ENCODE measurements around the gene HELB. TPM values are rescaled to one million over a fixed set of nuclear protein-coding genes. Genes with fewer than 3 reads are reported as not detected.

HELB gene
- polyA plus RNA-seq, 1 experiment: 2.0 TPM

DNA sequence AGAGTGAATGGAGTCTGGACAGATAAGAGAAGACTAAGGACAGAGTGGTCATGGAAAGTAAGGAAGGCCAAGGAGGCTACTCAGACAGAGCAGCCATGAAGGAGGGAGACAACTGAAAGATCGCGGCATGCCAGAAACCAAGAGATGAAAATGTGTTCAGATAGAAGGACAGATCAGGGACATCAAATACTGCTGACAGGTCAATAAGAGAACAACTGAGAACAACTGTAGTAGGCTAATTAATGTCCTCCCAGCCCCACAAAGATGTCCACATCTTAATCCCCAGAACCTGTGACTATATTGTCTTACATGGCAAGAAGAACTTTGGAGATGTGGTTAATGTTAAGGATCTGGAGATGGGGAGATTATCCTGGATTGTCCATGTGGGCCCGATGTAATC is 15.0 kb upstream of the HELB start:
- ChIA-PET CTCF (no interaction called here), POLR2A (no interaction called here)
- no peak for DNase-seq (ENCODE audit: low read depth, low spot score)
- H3K9me3 ChIP-seq (ENCODE audit: control insufficient read depth, insufficient read depth, low read length): no peaks in the 10 kb centered on the region
- no peak overlapping the region for H3K4me3 ChIP-seq (ENCODE audit: low read depth, low read length)
- TF ChIP-seq, protein P1, sequence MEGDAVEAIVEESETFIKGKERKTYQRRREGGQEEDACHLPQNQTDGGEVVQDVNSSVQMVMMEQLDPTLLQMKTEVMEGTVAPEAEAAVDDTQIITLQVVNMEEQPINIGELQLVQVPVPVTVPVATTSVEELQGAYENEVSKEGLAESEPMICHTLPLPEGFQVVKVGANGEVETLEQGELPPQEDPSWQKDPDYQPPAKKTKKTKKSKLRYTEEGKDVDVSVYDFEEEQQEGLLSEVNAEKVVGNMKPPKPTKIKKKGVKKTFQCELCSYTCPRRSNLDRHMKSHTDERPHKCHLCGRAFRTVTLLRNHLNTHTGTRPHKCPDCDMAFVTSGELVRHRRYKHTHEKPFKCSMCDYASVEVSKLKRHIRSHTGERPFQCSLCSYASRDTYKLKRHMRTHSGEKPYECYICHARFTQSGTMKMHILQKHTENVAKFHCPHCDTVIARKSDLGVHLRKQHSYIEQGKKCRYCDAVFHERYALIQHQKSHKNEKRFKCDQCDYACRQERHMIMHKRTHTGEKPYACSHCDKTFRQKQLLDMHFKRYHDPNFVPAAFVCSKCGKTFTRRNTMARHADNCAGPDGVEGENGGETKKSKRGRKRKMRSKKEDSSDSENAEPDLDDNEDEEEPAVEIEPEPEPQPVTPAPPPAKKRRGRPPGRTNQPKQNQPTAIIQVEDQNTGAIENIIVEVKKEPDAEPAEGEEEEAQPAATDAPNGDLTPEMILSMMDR (IDR thresholded peaks at IDR 0.05; ENCODE audit: low read depth, low read length): no peak
- peaks cover 9% of the 10 kb centered on the region for H3K27me3 ChIP-seq (ENCODE audit: control insufficient read depth, insufficient read depth, low read length)
- no peak overlapping the region for H3K27ac ChIP-seq (ENCODE audit: low read depth, low read length)

DNA sequence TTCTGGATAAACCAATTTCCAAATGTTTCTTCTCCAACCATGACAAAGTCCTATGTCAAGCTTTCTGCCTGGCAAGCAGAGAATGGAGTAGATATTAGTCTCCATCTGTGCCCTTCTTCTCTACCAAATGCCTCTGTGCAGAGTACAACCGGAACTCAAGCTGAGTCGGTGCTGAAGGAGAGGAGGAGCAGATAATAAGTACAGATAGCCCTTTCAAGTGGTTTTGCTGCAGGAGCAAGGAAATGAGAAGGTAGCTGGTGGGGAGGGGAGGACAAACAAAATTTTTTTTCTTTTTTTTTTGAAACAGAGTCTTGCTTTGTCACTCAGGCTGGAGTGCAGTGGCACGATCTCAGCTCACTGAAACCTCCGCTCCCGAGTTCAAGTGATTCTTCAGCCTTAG is 14.2 kb upstream of the HELB start:
- H3K27me3 ChIP-seq (ENCODE audit: control insufficient read depth, insufficient read depth, low read length): peaks cover 9% of the 10 kb centered on the region
- H3K9me3 ChIP-seq (ENCODE audit: control insufficient read depth, insufficient read depth, low read length): no peaks in the 10 kb centered on the region
- TF ChIP-seq, protein P1 (IDR thresholded peaks at IDR 0.05; ENCODE audit: low read depth, low read length): no peak
- ChIA-PET POLR2A (no interaction called here), CTCF (no interaction called here)
- no peak for DNase-seq (ENCODE audit: low read depth, low spot score)
- no peak overlapping the region for H3K27ac ChIP-seq (ENCODE audit: low read depth, low read length)
- no peak overlapping the region for H3K4me3 ChIP-seq (ENCODE audit: low read depth, low read length)

DNA sequence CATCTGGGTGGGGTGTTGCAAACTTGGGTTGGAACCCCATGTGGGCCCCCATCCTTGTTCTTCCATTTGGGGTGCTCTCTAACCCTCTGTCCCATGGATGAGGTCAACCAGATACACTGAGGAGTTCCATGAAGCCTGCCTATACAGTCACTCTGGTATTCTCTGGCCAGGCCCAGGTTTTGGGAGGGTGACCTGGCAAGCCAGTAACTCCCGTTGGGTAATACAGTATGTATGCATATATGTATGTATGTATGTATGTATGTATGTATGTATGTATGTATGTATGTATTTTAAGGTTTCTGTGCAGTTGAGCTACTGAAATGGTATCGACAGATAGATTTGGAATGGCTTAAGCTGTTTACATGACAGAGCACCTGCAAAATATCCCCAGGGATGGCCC is 12.8 kb upstream of the HELB start:
- TF ChIP-seq, protein P1 (IDR thresholded peaks at IDR 0.05; ENCODE audit: low read depth, low read length): no peak
- ChIA-PET POLR2A (no interaction called here), CTCF (interaction anchor here (1.4 kb wide), 1 partner anchor 11 kb away, joined by 3 read pairs; no protein-coding TSS in a partner anchor)
- no peak overlapping the region for H3K27ac ChIP-seq (ENCODE audit: low read depth, low read length)
- H3K9me3 ChIP-seq (ENCODE audit: control insufficient read depth, insufficient read depth, low read length): no peaks in the 10 kb centered on the region
- no peak for DNase-seq (ENCODE audit: low read depth, low spot score)
- H3K27me3 ChIP-seq (ENCODE audit: control insufficient read depth, insufficient read depth, low read length): no peaks in the 10 kb centered on the region
- H3K4me3 ChIP-seq (ENCODE audit: low read depth, low read length): no peak overlapping the region

DNA sequence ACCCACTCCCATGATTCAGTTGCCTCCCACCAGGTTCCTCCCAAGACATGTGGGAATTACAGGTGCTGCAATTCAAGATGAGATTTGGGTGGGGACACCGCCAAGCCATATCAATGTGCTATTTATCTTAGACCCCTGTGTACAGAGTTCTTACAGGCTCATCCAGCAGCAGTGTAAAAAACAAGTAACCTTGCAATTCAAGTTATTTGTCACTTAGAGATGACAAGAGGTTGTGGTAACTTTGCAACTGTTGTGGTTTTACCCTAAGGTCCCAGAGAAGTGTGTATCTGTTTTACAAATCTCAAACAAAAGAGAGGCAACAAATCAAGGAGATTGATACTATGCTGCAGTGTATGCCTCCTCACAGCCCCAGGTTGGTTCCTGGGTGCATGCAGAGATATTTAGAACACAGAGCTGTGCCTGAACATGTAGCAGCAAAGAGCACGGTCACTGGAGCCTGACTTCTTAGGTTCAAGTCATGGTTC is 11.5 kb upstream of the HELB start:
- ChIA-PET CTCF (no interaction called here), POLR2A (no interaction called here)
- Histone ChIP-seq H3K27me3 (ENCODE audit: control insufficient read depth, insufficient read depth, low read length) (no peaks in the 10 kb centered on the region), H3K9me3 (ENCODE audit: control insufficient read depth, insufficient read depth, low read length) (no peaks in the 10 kb centered on the region), H3K27ac (ENCODE audit: low read depth, low read length) (no peak overlapping the region), H3K4me3 (ENCODE audit: low read depth, low read length) (no peak overlapping the region)
- no peak for DNase-seq (ENCODE audit: low read depth, low spot score)
- TF ChIP-seq, protein P1 (IDR thresholded peaks at IDR 0.05; ENCODE audit: low read depth, low read length): no peak

DNA sequence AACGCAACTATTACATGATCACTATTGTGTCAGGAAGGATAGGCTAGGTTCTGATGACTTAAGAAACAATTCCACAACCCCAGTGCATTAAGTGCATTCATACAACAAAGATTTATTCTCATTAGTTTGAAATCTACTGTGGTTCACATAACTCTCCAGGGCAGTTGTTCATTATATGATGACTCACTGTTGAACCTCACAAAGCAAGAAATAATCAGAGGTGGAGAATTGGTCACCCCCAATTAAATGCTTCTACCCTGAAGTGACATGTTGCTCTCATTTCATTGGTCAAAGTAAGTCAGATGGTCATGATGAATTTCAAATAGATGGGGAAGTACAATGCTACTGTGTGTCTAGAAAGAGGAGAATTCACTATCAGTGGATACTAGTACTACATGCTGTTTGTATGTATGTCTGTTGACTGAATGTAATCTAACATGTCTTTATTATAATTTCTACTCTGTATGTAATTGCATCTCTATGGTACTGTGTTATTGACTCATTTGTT is 6.1 kb upstream of the HELB start:
- Histone ChIP-seq H3K27ac (ENCODE audit: low read depth, low read length) (no peak overlapping the region), H3K27me3 (ENCODE audit: control insufficient read depth, insufficient read depth, low read length) (peaks cover 2% of the 10 kb centered on the region), H3K9me3 (ENCODE audit: control insufficient read depth, insufficient read depth, low read length) (no peaks in the 10 kb centered on the region), H3K4me3 (ENCODE audit: low read depth, low read length) (no peak overlapping the region)
- TF ChIP-seq, protein P1 (IDR thresholded peaks at IDR 0.05; ENCODE audit: low read depth, low read length): no peak
- ChIA-PET POLR2A (no interaction called here), CTCF (no interaction called here)
- DNase-seq (ENCODE audit: low read depth, low spot score): no peak
